AG09309 (cell line): Measurements from ENCODE around the gene PHF12.

ENCODE experiments used
- DNase-seq: peaks from one replicate; pipeline ENCODE4 v3.0.0-alpha.2; 2010; ENCODE audit warnings: low read depth
- H3K4me3 ChIP-seq: 2 replicates; pipeline ENCODE4 v1.5.1; 2011; ENCODE audit warnings: mild to moderate bottlenecking, low read depth, low read length, moderate library complexity; ENCODE audit not compliant: control insufficient read depth
- TF ChIP-seq, protein P1 (sequence below): IDR thresholded peaks from 2 replicates; pipeline ENCODE4 v1.5.1; 2011; ENCODE audit warnings: mild to moderate bottlenecking, low read depth, low read length, inconsistent platforms; ENCODE audit not compliant: insufficient read depth, control insufficient read depth; ENCODE audit errors: missing control alignments

PHF12 gene

DNA sequence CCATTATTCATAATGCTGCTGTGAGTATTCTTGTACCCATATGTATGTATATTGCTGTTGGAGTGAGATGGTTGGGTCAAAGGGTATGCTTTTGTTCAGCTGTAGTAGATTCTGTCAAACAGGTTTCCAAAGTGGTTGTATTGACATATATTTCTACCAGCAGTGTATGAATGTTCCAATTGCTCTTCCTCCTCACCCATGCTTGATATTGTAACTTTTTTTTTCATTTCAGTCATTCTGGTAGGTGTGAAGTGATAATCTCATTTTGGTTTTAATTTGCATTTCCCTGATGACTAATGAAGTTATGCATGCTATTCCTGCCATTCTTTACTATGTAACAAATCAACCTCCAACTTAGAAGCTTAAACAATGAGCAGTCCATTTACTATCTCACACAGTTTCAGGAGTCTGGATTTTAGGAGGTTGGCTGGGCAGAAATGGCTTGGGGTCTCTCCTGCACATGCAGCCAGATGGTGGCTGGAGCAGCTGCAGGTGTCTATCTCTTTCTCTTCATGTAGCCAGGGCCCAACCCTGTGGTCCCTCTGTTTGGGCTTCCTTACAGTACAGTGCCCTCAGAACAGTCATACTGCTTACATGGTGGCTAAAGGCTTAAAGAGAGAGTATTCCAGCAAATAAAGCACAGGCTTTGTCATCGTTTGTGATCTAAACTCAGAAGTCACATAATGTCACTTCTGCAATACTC is 75.3 kb downstream of the PHF12 start:
- DNase-seq = no peak
- H3K4me3 ChIP-seq = no peak overlapping the region
- TF ChIP-seq, protein P1, sequence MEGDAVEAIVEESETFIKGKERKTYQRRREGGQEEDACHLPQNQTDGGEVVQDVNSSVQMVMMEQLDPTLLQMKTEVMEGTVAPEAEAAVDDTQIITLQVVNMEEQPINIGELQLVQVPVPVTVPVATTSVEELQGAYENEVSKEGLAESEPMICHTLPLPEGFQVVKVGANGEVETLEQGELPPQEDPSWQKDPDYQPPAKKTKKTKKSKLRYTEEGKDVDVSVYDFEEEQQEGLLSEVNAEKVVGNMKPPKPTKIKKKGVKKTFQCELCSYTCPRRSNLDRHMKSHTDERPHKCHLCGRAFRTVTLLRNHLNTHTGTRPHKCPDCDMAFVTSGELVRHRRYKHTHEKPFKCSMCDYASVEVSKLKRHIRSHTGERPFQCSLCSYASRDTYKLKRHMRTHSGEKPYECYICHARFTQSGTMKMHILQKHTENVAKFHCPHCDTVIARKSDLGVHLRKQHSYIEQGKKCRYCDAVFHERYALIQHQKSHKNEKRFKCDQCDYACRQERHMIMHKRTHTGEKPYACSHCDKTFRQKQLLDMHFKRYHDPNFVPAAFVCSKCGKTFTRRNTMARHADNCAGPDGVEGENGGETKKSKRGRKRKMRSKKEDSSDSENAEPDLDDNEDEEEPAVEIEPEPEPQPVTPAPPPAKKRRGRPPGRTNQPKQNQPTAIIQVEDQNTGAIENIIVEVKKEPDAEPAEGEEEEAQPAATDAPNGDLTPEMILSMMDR = no peak

DNA sequence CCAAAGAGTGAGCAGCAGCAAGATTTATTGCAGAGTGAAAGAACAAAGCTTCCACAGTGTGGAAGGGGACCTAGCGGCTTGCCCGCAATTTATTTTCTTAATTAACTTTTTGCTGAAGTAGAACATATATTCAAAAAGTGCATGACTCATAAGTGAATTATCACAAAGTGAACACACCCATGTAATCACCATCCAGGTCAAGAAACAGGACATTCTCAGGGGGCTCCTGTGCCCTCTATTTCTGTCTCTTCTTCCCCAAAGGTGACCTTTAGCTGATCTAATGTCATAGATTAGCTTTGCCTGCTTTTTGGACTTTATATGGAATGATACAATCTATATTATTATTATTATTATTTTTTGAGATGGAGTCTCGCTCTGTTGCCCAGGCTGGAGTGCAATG is 76.6 kb downstream of the PHF12 start:
- no peak for DNase-seq
- H3K4me3 ChIP-seq = no peak overlapping the region
- TF ChIP-seq, protein P1 = no peak

DNA sequence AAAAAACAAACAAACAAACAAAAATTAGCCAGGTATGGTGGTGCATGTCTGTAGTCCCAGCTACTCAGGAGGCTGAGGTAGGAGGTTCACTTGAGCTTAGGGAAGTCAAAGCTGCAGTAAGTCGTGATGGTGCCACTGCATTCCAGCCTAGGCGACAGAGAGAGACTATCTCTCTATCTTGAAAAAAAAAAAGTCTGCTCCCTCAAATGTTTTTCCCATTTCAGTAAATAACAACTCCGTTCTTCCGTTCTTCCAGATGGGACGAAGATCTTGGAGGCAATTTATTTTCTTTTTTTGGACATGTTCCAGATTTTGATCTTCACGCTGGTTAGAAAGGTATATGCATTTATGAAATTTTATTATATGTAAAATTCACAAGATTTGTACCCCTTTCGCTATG is 77.5 kb downstream of the PHF12 start:
- no peak overlapping the region for H3K4me3 ChIP-seq
- no peak for DNase-seq
- TF ChIP-seq, protein P1 = no peak

DNA sequence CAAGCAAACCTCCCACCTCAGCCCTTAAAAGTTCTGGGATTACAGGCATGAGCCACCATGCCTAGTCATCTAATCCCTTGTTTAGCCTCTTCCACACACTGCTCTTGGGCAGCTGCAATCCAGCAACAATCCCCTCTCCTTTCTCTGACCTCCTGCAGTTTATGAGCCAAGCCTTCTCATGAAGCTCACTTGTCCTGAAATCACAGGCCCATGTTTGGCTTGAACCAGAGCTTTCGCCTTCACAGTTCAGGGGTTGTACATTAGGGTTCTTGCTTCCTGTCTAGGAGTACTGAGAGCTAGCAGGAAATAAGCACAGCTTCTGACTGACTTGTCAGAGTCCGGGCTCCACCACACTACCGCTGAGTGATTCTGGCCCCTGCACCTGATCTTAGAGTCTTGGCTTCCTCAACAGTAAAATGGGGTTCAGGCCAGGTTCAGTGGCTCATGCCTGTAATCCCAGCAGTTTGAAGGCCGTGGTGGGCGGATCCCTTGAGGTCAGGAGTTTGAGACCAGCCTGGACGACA is 80.2 kb downstream of the PHF12 start:
- DNase-seq = no peak
- TF ChIP-seq, protein P1 = no peak
- H3K4me3 ChIP-seq = no peak overlapping the region

DNA sequence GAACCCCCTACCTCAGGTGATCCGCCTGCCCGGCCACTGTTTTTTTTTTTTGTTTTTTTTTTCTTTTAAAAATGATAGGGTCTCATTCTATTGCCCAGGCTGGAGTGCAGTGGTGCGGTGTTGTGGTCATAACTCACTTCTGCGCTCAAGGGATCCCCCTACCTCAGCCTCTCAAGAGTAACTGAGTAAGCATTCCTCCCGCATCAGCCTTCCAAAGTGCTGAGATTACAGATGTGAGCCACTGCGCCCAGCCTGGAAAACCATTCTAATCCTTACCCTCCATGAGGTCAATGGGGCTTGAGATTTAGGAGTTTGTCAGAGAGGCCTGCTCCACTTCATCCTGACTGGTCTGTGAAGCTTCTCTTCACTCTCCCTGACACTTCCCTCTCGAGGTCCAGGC is 84.0 kb downstream of the PHF12 start:
- TF ChIP-seq, protein P1 = no peak
- no peak for DNase-seq
- no peak overlapping the region for H3K4me3 ChIP-seq

DNA sequence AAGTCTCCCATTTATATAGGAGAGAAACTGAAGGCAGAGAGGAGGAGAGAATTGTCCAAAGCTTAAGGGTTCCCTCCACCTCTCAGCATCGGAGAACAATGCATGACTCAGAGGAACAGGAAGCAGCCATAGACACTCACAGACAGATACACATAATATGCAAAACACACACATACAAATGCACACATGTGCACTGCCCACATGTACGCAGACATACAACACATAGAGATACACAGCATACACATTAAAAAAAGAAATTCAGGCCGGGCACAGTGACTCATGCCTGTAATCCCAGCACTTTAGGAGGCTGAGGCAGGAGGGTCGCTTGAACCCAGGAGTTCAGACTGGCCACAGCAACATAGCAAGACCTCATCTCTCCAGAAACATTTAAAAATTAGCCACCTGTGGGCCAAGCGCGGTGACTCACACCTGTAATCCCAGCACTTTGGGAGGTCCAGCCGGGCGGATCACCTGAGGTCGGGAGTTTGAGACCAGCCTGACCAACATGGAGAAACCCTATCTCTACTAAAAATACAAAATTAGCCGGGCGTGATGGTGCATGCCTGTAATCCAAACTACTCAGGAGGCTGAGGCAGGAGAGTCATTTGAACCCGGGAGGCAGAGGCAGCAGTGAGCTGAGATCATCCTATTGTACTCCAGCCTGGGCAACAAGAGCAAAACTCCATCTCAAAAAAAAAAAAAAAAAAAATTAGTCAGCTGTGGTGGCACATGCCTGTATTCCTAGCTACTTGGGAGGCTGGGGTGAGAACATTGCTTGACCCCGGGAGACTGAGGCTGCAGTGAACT is 85.2 kb downstream of the PHF12 start:
- no peak for DNase-seq
- TF ChIP-seq, protein P1 = no peak

More for the DNA sequence above, 85.2 kb downstream of the PHF12 start:
- no peak overlapping the region for H3K4me3 ChIP-seq
